Measurements from ENCODE around the gene KRT84. TPM values are rescaled to one million over a fixed set of nuclear protein-coding genes. Genes with fewer than 3 reads are reported as not detected.

The KRT84 gene
- polyA plus RNA-seq, 2 donors, result 0.02 TPM; not detected in 1

DNA sequence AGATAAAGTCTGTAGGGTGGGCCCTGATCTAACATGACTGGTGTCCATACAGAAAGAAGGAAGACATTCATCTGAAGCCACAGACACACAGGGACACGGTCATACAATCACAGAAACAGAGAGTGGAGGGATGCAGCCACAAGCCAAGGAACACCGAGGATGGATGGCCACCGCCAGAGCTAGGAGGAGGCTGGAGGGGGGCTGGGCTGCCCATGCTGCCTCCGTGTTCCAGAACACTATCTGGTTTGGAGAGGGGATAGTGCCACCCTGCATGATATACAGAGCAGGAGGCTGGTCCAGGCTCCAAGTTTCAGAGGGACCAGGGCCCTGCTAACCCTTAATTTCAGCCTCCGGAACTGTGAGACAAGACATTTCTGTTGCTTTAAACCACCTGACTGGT lies 40.0 kb upstream of the KRT84 start:
- Histone ChIP-seq H3K27me3 (ENCODE audit: control insufficient read depth in 1 of 2, insufficient read depth in 2 of 2, low read length in 2 of 2) (peaks cover 0 to 5% of the 10 kb centered on the region in 2 donors), H3K27ac (ENCODE audit: low read depth in 2 of 2, low read length in 1 of 2) (no peak overlapping the region), H3K36me3 (ENCODE audit: control insufficient read depth in 2 of 2, insufficient read depth in 2 of 2, low read length in 1 of 2) (no peaks in the 10 kb centered on the region), H3K4me3 (ENCODE audit: low read depth in 1 of 2, low read length in 2 of 2) (no peak overlapping the region), H3K9me3 (ENCODE audit: control insufficient read depth in 2 of 2, insufficient read depth in 1 of 2, low read depth in 1 of 2, low read length in 1 of 2) (no peaks in the 10 kb centered on the region), H3K4me1 (ENCODE audit: control insufficient read depth in 2 of 2, insufficient read depth in 2 of 2, low read length in 1 of 2) (no peaks in the 10 kb centered on the region)
- WGBS, 2 donors, result 91 to 92% methylated on average over 5 of the region's 5 CpGs

DNA sequence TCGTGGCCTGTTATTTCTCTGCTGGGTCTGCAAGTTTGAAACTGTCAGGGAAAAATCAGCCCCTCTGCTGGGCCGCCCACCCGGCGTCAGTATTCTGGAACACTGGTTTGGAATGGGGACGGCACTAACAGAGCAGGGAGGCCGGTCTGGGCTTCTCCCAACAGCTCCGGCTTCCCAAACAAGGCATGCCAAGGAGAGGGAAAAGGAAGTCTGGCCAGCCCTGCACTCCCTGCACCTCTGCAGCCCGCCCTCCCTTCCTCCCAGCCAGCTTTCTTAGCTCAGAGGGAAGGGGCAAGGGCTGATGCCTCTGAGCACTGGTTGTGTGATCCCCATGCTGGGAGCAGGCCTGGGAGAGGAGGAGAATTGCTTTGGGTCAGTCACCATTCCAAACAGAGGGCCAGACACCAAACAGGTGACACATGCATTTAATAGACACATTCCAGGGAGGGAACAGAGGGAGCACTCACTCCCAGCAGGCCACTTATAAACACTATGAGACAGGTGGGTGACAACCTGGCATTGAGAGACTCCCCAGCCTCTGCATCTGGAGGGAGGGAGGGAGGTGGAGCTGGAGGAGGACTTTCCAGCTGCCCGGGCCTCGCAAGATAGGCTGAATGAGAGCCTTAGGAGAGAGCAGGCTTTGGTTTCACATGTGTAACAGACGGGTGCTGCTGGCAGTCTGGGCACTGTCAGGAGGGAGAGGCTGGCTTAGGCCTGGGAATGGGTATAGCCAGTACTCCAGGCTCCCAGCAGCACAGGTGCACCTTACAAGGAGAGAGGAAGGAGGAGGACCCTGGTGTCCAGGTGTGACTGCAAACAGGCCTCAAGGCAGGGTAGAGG lies 38.4 kb upstream of the KRT84 start:
- Histone ChIP-seq H3K27me3 (ENCODE audit: control insufficient read depth in 1 of 2, insufficient read depth in 2 of 2, low read length in 2 of 2) (no peaks in the 10 kb centered on the region), H3K27ac (ENCODE audit: low read depth in 2 of 2, low read length in 1 of 2) (no peak overlapping the region), H3K36me3 (ENCODE audit: control insufficient read depth in 2 of 2, insufficient read depth in 2 of 2, low read length in 1 of 2) (no peaks in the 10 kb centered on the region), H3K4me1 (ENCODE audit: control insufficient read depth in 2 of 2, insufficient read depth in 2 of 2, low read length in 1 of 2) (no peaks in the 10 kb centered on the region), H3K9me3 (ENCODE audit: control insufficient read depth in 2 of 2, insufficient read depth in 1 of 2, low read depth in 1 of 2, low read length in 1 of 2) (no peaks in the 10 kb centered on the region), H3K4me3 (ENCODE audit: low read depth in 1 of 2, low read length in 2 of 2) (no peak overlapping the region)
- 66 to 68% methylated on average over 11 of the region's 11 CpGs for WGBS, 2 donors

DNA sequence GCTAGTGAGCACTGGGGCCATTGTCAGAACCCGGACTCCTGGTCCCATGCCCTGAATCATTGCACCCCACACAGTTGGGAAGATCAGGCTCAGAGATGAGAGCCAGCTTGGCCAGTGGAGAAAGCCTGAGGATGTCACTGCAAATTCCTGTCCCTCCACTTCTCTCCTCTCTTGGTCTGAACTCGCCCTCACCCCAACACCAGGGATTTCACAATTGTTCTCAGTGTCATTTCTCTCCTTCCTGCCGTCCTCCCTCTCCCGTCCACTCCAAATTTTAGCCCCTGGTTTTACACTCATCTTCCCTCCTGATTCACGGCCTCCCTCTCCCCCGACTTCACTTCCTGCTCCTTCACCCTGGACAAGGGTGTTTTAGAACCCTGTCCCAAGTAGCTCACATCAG lies 37.6 kb upstream of the KRT84 start:
- Histone ChIP-seq H3K27ac (ENCODE audit: low read depth in 2 of 2, low read length in 1 of 2) (no peak overlapping the region), H3K4me3 (ENCODE audit: low read depth in 1 of 2, low read length in 2 of 2) (no peak overlapping the region), H3K36me3 (ENCODE audit: control insufficient read depth in 2 of 2, insufficient read depth in 2 of 2, low read length in 1 of 2) (no peaks in the 10 kb centered on the region), H3K27me3 (ENCODE audit: control insufficient read depth in 1 of 2, insufficient read depth in 2 of 2, low read length in 2 of 2) (no peaks in the 10 kb centered on the region), H3K9me3 (ENCODE audit: control insufficient read depth in 2 of 2, insufficient read depth in 1 of 2, low read depth in 1 of 2, low read length in 1 of 2) (no peaks in the 10 kb centered on the region), H3K4me1 (ENCODE audit: control insufficient read depth in 2 of 2, insufficient read depth in 2 of 2, low read length in 1 of 2) (no peaks in the 10 kb centered on the region)
- 70 to 77% methylated on average over 6 of the region's 6 CpGs for WGBS, 2 donors

DNA sequence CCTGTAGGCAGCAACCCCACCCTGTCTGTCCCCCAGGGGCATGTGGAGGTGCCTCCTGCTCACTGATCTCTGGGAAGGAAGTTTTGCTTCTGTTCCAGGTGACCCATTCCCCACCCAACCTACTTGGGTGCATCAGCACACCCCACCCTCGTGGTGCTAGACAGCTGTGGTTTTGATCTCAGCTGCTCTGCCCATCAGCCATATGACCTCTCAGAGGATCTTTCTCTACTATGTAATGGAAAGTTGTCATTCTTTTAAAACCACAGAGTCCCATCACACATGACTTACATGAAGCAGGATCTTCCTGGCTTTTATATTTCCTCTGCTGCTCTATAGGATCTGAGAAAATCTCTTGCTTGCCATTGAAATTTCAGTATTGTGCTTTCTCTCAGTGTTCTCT lies 34.2 kb upstream of the KRT84 start:
- 39 to 53% methylated on average over 1 of the region's 1 CpG for WGBS, 2 donors
- no peak overlapping the region for H3K27ac ChIP-seq (ENCODE audit: low read depth in 2 of 2, low read length in 1 of 2)
- H3K4me1 ChIP-seq (ENCODE audit: control insufficient read depth in 2 of 2, insufficient read depth in 2 of 2, low read length in 1 of 2), result peaks cover 0 to 6% of the 10 kb centered on the region in 2 donors

DNA sequence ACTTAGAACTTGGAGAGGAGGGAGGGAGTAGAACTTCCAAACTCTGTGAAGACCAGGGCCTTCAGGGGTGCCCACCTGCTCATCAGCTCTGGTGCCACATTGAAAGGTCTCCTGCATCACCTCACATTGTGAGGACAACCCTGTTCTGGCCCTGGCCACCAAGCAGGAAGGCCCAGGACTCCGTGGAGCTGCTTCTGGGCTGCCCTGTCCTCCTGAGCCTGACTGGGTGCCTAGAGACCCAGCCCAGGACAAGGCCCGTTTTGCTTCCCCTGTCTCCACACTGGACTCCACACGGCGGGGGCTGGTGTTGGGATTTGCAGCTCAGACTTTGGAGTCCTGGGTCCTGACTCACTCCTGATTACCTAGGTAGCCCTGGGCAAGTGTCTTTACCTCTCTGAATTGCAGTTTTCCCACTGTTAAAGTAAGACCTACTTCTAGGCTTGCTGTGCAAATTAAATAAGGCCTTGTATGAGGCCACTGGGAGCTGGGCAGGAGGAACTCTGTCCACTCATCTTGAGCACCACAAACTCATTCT lies 33.2 kb upstream of the KRT84 start:
- Histone ChIP-seq H3K27me3 (ENCODE audit: control insufficient read depth in 1 of 2, insufficient read depth in 2 of 2, low read length in 2 of 2) (no peaks in the 10 kb centered on the region), H3K9me3 (ENCODE audit: control insufficient read depth in 2 of 2, insufficient read depth in 1 of 2, low read depth in 1 of 2, low read length in 1 of 2) (no peaks in the 10 kb centered on the region), H3K36me3 (ENCODE audit: control insufficient read depth in 2 of 2, insufficient read depth in 2 of 2, low read length in 1 of 2) (no peaks in the 10 kb centered on the region), H3K4me3 (ENCODE audit: low read depth in 1 of 2, low read length in 2 of 2) (no peak overlapping the region), H3K4me1 (ENCODE audit: control insufficient read depth in 2 of 2, insufficient read depth in 2 of 2, low read length in 1 of 2) (peaks cover 0 to 9% of the 10 kb centered on the region in 2 donors), H3K27ac (ENCODE audit: low read depth in 2 of 2, low read length in 1 of 2) (no peak overlapping the region)
- WGBS, 2 donors, result 79 to 84% methylated on average over 4 of the region's 4 CpGs

More for the DNA sequence above, 34.2 kb upstream of the KRT84 start:
- Histone ChIP-seq H3K9me3 (ENCODE audit: control insufficient read depth in 2 of 2, insufficient read depth in 1 of 2, low read depth in 1 of 2, low read length in 1 of 2) (no peaks in the 10 kb centered on the region), H3K4me3 (ENCODE audit: low read depth in 1 of 2, low read length in 2 of 2) (no peak overlapping the region), H3K27me3 (ENCODE audit: control insufficient read depth in 1 of 2, insufficient read depth in 2 of 2, low read length in 2 of 2) (no peaks in the 10 kb centered on the region), H3K36me3 (ENCODE audit: control insufficient read depth in 2 of 2, insufficient read depth in 2 of 2, low read length in 1 of 2) (no peaks in the 10 kb centered on the region)

DNA sequence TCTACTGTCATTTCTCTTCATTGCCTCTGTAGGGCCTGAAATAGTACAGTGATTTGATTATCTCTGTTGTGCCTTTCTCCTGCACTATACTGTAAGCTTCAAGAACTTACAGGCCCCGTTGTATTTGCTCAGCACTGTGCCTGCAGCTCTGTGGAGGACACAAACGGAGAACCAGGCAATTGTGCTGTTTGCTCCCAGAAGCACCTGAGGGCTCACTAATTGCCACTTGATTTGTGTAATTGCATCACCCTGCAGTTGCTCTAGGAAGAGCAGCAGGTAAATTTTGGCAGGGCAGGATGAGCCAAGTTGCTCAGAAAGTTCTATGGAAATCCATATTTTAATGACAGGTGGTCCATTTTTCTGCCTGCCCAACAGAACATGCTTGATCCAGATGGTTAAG lies 32.3 kb upstream of the KRT84 start:
- H3K27ac ChIP-seq (ENCODE audit: low read depth in 2 of 2, low read length in 1 of 2), result no peak overlapping the region

DNA sequence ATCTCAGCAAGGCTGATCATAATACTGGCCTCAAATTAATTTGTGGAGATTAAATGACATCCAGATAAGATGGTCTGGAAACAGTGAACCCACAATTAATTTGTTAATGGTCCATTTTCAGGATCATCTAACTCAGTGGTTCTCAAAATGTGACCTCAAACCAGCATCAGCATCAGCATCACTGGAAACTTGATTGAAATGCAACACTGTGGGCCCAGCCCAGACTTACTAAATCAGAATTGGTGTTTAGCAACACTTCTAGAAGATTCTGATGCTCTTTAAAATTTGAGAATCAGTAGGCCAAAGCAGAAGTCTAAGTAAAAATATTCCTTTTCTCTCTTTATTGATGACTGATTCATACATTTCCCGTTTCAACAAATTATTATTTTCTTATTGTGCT lies 31.3 kb upstream of the KRT84 start:
- Histone ChIP-seq H3K27ac (ENCODE audit: low read depth in 2 of 2, low read length in 1 of 2) (no peak overlapping the region), H3K36me3 (ENCODE audit: control insufficient read depth in 2 of 2, insufficient read depth in 2 of 2, low read length in 1 of 2) (no peaks in the 10 kb centered on the region)
- 75 to 78% methylated on average over 1 of the region's 1 CpG for WGBS, 2 donors

More for the DNA sequence above, 32.3 kb upstream of the KRT84 start:
- H3K27me3 ChIP-seq (ENCODE audit: control insufficient read depth in 1 of 2, insufficient read depth in 2 of 2, low read length in 2 of 2), result no peaks in the 10 kb centered on the region
- no peaks in the 10 kb centered on the region for H3K36me3 ChIP-seq (ENCODE audit: control insufficient read depth in 2 of 2, insufficient read depth in 2 of 2, low read length in 1 of 2)
- no peaks in the 10 kb centered on the region for H3K9me3 ChIP-seq (ENCODE audit: control insufficient read depth in 2 of 2, insufficient read depth in 1 of 2, low read depth in 1 of 2, low read length in 1 of 2)
- peaks cover 0 to 9% of the 10 kb centered on the region in 2 donors for H3K4me1 ChIP-seq (ENCODE audit: control insufficient read depth in 2 of 2, insufficient read depth in 2 of 2, low read length in 1 of 2)
- no peak overlapping the region for H3K4me3 ChIP-seq (ENCODE audit: low read depth in 1 of 2, low read length in 2 of 2)
- WGBS, 2 donors, result 58 to 66% methylated on average over 2 of the region's 2 CpGs

DNA sequence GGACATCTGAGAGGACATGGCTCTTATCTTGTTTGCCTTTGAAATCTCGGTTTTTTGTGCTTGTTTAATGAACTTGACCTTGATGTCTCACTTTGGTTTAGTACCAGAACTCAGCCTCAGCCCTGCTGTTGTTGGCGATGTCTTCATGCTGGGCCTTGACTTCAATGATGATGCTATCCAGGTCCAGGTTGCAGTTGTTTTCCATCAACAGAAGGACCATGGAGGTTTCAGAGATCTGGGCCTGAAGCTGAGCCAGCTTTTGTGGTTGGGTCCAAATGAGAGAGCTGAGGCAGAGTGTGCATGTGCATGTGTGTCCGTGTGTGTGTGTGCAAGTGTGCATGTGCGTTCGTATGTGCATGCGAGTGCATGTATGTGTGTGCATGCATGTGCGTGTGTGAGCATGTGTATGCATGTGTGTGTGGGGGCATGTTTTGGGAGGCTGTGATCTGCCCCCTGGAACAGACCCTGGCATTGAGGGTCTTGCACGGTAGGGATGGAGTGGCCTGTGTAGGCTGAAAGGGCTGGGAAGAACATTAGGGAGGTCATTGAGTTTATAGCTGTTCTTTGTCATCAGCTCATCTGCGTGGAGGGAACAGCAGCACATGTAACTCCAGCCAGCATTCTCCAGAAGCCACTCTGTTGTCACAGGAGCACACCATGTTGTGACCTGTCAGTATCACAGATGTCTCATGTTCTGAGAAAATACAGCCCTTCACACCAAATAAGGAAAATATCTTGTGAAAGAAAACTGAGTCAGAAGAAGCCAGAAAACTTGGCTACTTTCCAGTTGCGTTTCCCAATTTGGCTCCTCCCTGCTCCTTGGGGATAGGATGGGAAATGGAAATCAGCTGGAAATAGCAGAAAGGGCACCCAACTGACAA lies 30.7 kb upstream of the KRT84 start:
- no peak overlapping the region for H3K4me3 ChIP-seq (ENCODE audit: low read depth in 1 of 2, low read length in 2 of 2)
- WGBS, 2 donors, result 62 to 66% methylated on average over 10 of the region's 10 CpGs
- peak overlapping the region in 1 of 2 donors; percentile 27 for H3K27ac ChIP-seq (ENCODE audit: low read depth in 2 of 2, low read length in 1 of 2)
- H3K36me3 ChIP-seq (ENCODE audit: control insufficient read depth in 2 of 2, insufficient read depth in 2 of 2, low read length in 1 of 2), result no peaks in the 10 kb centered on the region
- H3K9me3 ChIP-seq (ENCODE audit: control insufficient read depth in 2 of 2, insufficient read depth in 1 of 2, low read depth in 1 of 2, low read length in 1 of 2), result no peaks in the 10 kb centered on the region
- no peaks in the 10 kb centered on the region for H3K27me3 ChIP-seq (ENCODE audit: control insufficient read depth in 1 of 2, insufficient read depth in 2 of 2, low read length in 2 of 2)
- peaks cover 0 to 12% of the 10 kb centered on the region in 2 donors for H3K4me1 ChIP-seq (ENCODE audit: control insufficient read depth in 2 of 2, insufficient read depth in 2 of 2, low read length in 1 of 2)

More for the DNA sequence above, 31.3 kb upstream of the KRT84 start:
- peaks cover 0 to 10% of the 10 kb centered on the region in 2 donors for H3K4me1 ChIP-seq (ENCODE audit: control insufficient read depth in 2 of 2, insufficient read depth in 2 of 2, low read length in 1 of 2)
- no peaks in the 10 kb centered on the region for H3K9me3 ChIP-seq (ENCODE audit: control insufficient read depth in 2 of 2, insufficient read depth in 1 of 2, low read depth in 1 of 2, low read length in 1 of 2)
- H3K27me3 ChIP-seq (ENCODE audit: control insufficient read depth in 1 of 2, insufficient read depth in 2 of 2, low read length in 2 of 2), result no peaks in the 10 kb centered on the region
- H3K4me3 ChIP-seq (ENCODE audit: low read depth in 1 of 2, low read length in 2 of 2), result no peak overlapping the region

DNA sequence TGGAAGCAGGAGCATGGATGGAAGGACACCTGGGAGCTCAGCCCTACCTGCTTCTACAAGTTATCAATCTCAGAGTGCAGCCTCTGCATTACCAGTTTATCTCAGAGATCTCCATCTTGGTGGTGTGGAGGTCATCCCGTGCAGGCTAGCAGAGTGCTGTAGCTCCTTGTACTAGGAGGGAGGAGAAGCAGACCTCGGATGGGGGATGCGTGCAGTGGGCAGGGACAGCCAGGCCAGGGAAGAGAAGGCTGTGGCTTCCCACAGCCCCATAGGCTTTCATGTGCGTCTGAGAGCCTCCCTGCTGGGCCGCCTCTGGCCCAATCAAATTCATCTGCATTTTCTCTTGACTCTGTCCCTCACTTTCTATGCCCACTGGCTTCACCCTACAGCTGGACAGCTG lies 29.5 kb upstream of the KRT84 start:
- Histone ChIP-seq H3K4me1 (ENCODE audit: control insufficient read depth in 2 of 2, insufficient read depth in 2 of 2, low read length in 1 of 2) (peaks cover 0 to 12% of the 10 kb centered on the region in 2 donors), H3K36me3 (ENCODE audit: control insufficient read depth in 2 of 2, insufficient read depth in 2 of 2, low read length in 1 of 2) (no peaks in the 10 kb centered on the region), H3K4me3 (ENCODE audit: low read depth in 1 of 2, low read length in 2 of 2) (no peak overlapping the region), H3K27ac (ENCODE audit: low read depth in 2 of 2, low read length in 1 of 2) (no peak overlapping the region), H3K27me3 (ENCODE audit: control insufficient read depth in 1 of 2, insufficient read depth in 2 of 2, low read length in 2 of 2) (no peaks in the 10 kb centered on the region), H3K9me3 (ENCODE audit: control insufficient read depth in 2 of 2, insufficient read depth in 1 of 2, low read depth in 1 of 2, low read length in 1 of 2) (no peaks in the 10 kb centered on the region)
- WGBS, 2 donors, result 79 to 84% methylated on average over 5 of the region's 5 CpGs
